HepG2 (cell line): Measurements from ENCODE around the gene CUL9. TPM values are rescaled to one million over a fixed set of nuclear protein-coding genes. Genes with fewer than 3 reads are reported as not detected.

Experiments
- IRF2 ChIP-seq: IDR thresholded peaks from 2 replicates; pipeline ENCODE4 v1.6.1; 2018; ENCODE audit warnings: missing genetic modification reagents, missing compliant biosample characterization
- KDM5A ChIP-seq: fragments of 200-600 bp; sonication (generic); IDR thresholded peaks from 2 replicates; pipeline ENCODE4 v1.7.0; 2018; ENCODE audit warnings: antibody characterized with exemption, mild to moderate bottlenecking, low read length, borderline replicate concordance
- KDM6A ChIP-seq: IDR thresholded peaks from 2 replicates; pipeline ENCODE4 v1.6.1; 2016; ENCODE audit warnings: low read depth
- REL ChIP-seq: sonication (generic); formaldehyde crosslinking; conservative IDR thresholded peaks from 2 replicates; pipeline ENCODE4 v1.8.0; 2022; ENCODE audit warnings: mild to moderate bottlenecking, missing genetic modification reagents, moderate library complexity
- RFXAP ChIP-seq: sonication (generic); formaldehyde crosslinking; IDR thresholded peaks from 2 replicates; pipeline ENCODE4 v1.4.0; 2020; ENCODE audit warnings: missing genetic modification reagents, borderline replicate concordance
- RXRB ChIP-seq: IDR thresholded peaks from 2 replicates; pipeline ENCODE4 v1.6.1; 2016; ENCODE audit warnings: borderline replicate concordance, missing genetic modification reagents, missing compliant biosample characterization
- SMARCC2 ChIP-seq: fragments of 450-650 bp; IDR thresholded peaks from 2 replicates; pipeline ENCODE4 v1.6.1; 2017; ENCODE audit warnings: antibody characterized with exemption, mild to moderate bottlenecking
- SNAPC2 ChIP-seq: sonication (generic); formaldehyde crosslinking; IDR thresholded peaks from 2 replicates; pipeline ENCODE4 v1.8.1; 2022; ENCODE audit warnings: mild to moderate bottlenecking, missing genetic modification reagents
- SNAPC4 ChIP-seq: sonication (generic); formaldehyde crosslinking; IDR thresholded peaks from 2 replicates; pipeline ENCODE4 v1.4.0; 2020; ENCODE audit warnings: mild to moderate bottlenecking, missing genetic modification reagents
- SOX6 ChIP-seq, 2 experiments: fragments of 450-650 bp in 1 of 2; sonication (generic) in 1 of 2; formaldehyde crosslinking in 1 of 2; IDR thresholded peaks; 2 replicates each; pipeline versions ENCODE4 v1.4.0 to v1.6.1; 2017 to 2020; ENCODE audit warnings: antibody characterized with exemption in 1 of 2, mild to moderate bottlenecking in 1 of 2, missing genetic modification reagents in 1 of 2
- SPEN ChIP-seq: sonication (generic); formaldehyde crosslinking; IDR thresholded peaks from 2 replicates; pipeline ENCODE4 v1.5.1; 2020; ENCODE audit warnings: low read depth, mild to moderate bottlenecking, missing genetic modification reagents
- ZBTB33 ChIP-seq: sonication (generic); formaldehyde crosslinking; IDR thresholded peaks from 2 replicates; pipeline ENCODE4 v1.4.0; 2020; ENCODE audit warnings: missing genetic modification reagents
- ZBTB7B ChIP-seq: sonication (generic); formaldehyde crosslinking; IDR thresholded peaks from 2 replicates; pipeline ENCODE4 v1.4.0; 2020; ENCODE audit warnings: missing genetic modification reagents
- ZC3H13 ChIP-seq: sonication (generic); formaldehyde crosslinking; IDR thresholded peaks from 2 replicates; pipeline ENCODE4 v1.8.1; 2023; ENCODE audit warnings: mild to moderate bottlenecking, missing genetic modification reagents, moderate library complexity
- ZNF234 ChIP-seq: sonication (generic); formaldehyde crosslinking; conservative IDR thresholded peaks from 2 replicates; pipeline ENCODE4 v1.5.1; 2020; ENCODE audit warnings: mild to moderate bottlenecking, missing genetic modification reagents
- ZNF430 ChIP-seq: sonication (generic); formaldehyde crosslinking; IDR thresholded peaks from 2 replicates; pipeline ENCODE4 v1.9.0; 2021; ENCODE audit warnings: mild to moderate bottlenecking, missing genetic modification reagents
- ZNF672 ChIP-seq: sonication (generic); formaldehyde crosslinking; IDR thresholded peaks from 2 replicates; pipeline ENCODE4 v1.8.1; 2022; ENCODE audit warnings: missing genetic modification reagents
- ZSCAN21 ChIP-seq: sonication (generic); formaldehyde crosslinking; IDR thresholded peaks from 2 replicates; pipeline ENCODE4 v1.8.0; 2022; ENCODE audit warnings: mild to moderate bottlenecking, missing genetic modification reagents, moderate library complexity, borderline replicate concordance
- ZUFSP ChIP-seq: sonication (generic); formaldehyde crosslinking; IDR thresholded peaks from 2 replicates; pipeline ENCODE4 v1.9.0; 2021; ENCODE audit warnings: missing genetic modification reagents, mild to moderate bottlenecking, borderline replicate concordance
- polyA plus RNA-seq, 8 experiments: library from polyadenylated mRNA; depleted of rRNA in 3 of 8; stranded (reverse) in 7 of 8; unstranded in 1 of 8; fragments of >200 nt; fragmentation: Illumina TruSeq in 4 of 8; extraction: Trizol in 4 of 8; gene quantifications; 2 replicates each; pipeline versions ENCODE4 v1.2.1 to v1.2.3, GENCODE V29; 2011 to 2016; ENCODE audit warnings: low read depth in 4 of 8, missing spikeins in 1 of 8, mixed read lengths in 1 of 8; ENCODE audit not compliant: insufficient read depth in 1 of 8
- total RNA-seq, 5 experiments: library from RNA; depleted of rRNA; stranded (reverse); fragments of >200 nt; fragmentation: Illumina TruSeq; extraction: Trizol; gene quantifications; 2 replicates each; pipeline ENCODE4 v1.2.3, GENCODE V29; 2016; ENCODE audit warnings: low read depth in 1 of 5

Gene CUL9
- total and polyA plus RNA-seq, 2 of the 13 experiments (the other 11 are each of a cell fraction or from before 2014, with no cell fraction given): 11.4 to 13.7 TPM

GRCh38 chr6:43170931-43171706 lies 10.9 kb upstream of the CUL9 start, which contains the start of gene SRF (continued):
- TF ChIP-seq ZUFSP (CRISPR knock-in tag): no peak
- no peak for TF ChIP-seq ZNF234 (CRISPR knock-in tag)
- TF ChIP-seq KDM6A: no peak
- peak; percentile 73; the same call in 1 of the 2 replicates for TF ChIP-seq ZC3H13 (CRISPR knock-in tag)
- TF ChIP-seq REL (CRISPR knock-in tag): peak; percentile 78
- TF ChIP-seq ZBTB33: peak; percentile 63; the same call in 1 of the 2 replicates
- TF ChIP-seq ZSCAN21: peak; percentile 79; the same call in 1 of the 2 replicates
- TF ChIP-seq IRF2 (CRISPR knock-in tag): peak; percentile 42; the same call in 1 of the 2 replicates
- peak; percentile 80; the same call in 1 of the 2 replicates for TF ChIP-seq KDM5A
- TF ChIP-seq SNAPC2: peak; percentile 79; the same call in 1 of the 2 replicates
- peak; percentile 31 for TF ChIP-seq RXRB (CRISPR knock-in tag)
- TF ChIP-seq RFXAP (CRISPR knock-in tag): peak; percentile 84
- TF ChIP-seq ZNF430 (CRISPR knock-in tag): peak; percentile 68
- TF ChIP-seq SNAPC4: peak; percentile 92
- no peak for TF ChIP-seq SMARCC2
- TF ChIP-seq ZBTB7B: peak; percentile 54; the same call in 1 of the 2 replicates
- no peak for TF ChIP-seq SOX6 (IDR thresholded peaks at IDR 0.05)
- peak; percentile 74 for TF ChIP-seq SOX6 (CRISPR knock-in tag; IDR thresholded peaks at IDR 0.05)
- TF ChIP-seq SPEN (CRISPR knock-in tag): peak; percentile 86
- peak; percentile 92; the same call in 1 of the 2 replicates for TF ChIP-seq ZNF672 (CRISPR knock-in tag)
